Measurements from ENCODE around the gene PSME1.
A peak's percentile ranks its signal among the peaks of the same experiment; 100 is the strongest.

PSME1 gene

GRCh38 chr14:24172261-24172860 lies 36.4 kb downstream of the PSME1 start:
- peak; percentile 75 for DNase-seq (ENCODE audit: low spot score)

DNA sequence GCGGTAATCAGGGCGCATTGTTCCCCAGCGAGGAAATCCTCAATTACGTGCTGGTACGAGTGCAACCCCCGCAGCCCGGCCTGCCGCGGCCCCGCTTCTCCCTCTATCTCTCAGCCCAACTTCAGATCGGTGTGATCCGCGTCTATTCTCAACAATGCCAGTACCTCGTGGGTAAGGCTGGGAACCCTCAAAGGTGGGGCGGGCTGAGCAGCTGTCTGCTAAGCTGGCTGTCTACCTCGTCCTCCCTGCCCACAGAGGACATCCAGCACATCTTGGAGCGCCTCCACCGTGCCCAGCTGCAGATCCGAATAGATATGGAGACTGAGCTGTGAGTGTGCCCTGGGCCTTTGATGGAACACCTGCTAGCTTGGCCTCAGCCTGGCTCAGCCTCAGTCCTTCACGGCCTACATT lies 36.9 kb downstream of the PSME1 start:
- DNase-seq (ENCODE audit: low spot score), result no peak

DNA sequence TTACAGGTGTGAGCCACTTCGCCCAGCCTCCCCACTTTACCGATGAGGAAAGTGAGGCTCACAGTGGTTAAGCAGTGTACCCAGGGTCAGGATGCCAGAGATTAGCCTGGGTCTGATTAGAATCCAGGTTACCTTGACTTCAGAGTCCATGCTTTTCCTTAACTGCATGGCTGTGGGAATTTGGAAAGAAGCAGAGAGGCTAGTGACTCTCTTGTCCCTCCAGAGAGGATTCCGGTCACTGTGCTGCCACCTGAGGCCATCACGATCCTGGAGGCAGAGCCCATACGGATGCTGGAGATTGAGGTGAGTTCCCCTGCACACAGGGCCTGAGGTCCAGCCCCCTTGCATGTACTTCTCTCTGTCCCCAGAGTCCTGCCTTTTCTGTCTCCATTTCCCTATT lies 40.6 kb downstream of the PSME1 start:
- DNase-seq (ENCODE audit: low spot score), result no peak

DNA sequence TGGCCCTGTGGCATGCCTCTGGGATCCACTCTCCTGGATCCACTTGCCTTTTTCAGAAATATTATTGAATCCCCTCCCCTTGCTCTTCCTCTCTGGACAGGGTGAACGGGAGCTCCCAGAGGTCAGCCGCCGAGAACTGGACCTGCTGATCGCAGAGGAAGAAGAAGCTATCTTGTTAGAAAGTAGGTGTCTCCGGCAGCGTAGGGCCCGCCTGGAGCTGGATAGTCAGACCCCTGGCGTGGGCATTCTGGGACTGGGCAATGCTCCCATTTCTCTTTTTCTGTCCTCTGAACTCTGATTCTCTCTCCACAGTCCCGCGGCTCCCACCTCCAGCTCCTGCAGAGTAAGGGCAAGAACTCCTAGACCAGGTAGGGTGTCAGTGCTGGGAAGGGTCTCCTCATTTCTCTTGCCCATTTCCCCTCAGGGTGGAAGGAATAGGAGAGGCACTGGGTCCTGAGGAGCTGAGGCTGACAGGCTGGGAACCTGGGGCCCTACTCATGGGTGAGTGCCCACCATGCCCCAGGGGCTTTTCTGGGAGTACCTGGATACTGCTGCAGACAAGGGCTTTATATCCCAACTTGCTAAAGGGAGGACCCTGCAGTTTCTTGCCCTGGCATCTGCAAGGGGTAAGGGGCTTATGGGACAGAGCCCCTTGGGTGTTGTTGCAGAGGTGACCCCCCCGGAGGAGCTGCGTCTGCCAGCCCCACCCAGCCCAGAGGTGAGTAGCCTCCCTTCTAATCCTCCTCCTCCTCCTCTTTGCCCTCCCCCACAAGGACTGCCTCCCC lies 41.2 kb downstream of the PSME1 start:
- DNase-seq (ENCODE audit: low spot score), result no peak

DNA sequence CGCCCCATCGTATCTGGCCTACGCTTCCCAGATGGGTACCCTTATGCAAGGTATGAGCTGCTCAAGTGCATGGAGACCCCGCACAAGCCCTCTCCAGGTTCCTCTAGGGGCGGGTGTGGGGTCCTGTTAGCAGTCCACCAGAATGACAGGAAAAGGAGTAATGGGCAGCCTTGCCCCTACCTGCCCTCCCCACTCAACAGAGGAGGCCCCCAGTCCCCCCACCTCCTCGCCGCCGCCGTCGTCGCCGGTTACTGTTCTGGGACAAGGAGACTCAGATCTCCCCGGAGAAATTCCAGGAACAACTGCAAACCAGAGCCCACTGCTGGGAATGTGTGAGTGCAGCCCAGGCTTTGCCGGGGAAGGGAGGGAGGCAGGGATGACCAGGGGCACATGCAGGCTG lies 41.9 kb downstream of the PSME1 start:
- DNase-seq (ENCODE audit: low spot score), result no peak

DNA sequence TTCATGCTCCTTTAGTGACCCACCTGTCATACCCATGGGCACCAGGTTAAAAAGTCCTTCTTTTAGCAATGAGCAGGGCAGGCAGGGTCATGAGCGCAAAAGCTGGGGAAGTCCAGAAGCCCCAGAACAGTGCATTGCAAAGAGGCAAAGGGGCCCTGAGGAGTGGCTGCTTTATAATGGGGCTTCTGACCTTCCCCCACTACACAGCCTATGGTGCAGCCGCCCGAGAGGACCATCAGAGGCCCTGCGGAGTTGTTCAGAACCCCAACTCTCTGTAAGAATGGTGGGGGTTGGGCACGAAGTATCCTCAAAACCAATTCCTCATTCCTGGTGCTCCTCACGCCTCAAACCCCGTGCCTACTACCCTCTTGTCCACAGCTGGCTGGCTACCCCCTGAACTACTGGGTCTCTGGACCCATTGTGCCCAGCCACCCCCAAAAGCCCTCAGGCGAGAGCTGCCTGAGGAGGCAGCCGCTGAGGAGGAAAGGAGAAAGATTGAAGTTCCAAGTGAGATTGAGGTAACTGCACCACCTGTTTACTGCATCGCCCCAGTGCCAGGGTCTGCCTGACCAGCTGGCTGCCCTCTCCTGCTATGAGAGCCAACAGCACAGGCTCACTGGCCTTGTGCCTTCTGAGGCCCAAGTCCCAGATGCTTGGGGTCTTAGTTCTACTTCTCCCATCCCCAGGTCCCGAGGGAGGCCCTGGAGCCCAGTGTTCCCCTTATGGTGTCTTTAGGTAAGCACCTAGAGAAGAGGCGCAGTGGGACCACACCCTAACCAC lies 42.6 kb downstream of the PSME1 start:
- DNase-seq (ENCODE audit: low spot score), result no peak

- DNase-seq (ENCODE audit: low spot score), result no peak
Observed at GRCh38 chr14:24179294-24179960, 43.4 kb downstream of the PSME1 start.

DNA sequence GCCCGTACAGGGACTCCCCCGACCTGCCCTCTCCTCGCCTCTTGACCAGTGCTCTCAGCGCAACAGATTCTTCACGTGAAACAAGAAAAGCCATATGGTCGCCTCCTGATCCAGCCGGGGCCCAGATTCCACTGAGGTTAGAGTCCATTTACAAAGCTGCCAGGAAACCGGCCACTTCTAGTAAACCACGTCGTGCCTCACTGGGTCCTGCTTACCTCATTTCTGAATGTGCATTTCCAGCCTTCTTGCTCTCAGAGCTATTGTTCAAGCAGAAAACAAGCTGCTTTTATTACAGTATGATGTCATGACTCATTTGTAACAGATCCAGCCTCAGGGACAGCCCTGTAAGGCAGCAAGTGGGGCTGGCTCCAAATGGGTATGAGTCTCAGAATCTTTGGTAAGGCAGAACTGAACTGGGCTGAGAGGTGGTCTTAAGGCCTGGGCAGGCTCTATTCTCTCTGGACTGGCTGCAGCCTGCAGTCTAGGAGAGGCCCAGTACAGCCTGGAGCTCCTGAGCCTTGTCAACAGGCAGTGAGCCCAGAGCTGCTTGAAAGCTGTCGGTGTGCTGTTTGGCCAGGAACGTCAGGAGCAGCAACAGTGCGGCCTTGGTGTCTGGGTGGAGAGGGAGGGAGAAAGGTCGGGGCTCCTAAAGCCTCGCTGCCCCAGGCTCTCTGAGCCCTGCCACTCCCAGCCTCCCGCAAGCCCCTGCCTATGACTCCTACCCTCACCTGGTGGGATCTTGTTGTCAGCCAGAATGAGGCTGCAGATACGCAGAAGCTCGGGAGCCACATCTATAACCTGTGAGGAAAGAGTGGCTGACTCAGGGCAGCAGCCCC lies 44.2 kb downstream of the PSME1 start:
- no peak for DNase-seq (ENCODE audit: low spot score)

GRCh38 chr14:24181371-24182077 lies 45.5 kb downstream of the PSME1 start:
- DNase-seq (ENCODE audit: low spot score), result no peak

DNA sequence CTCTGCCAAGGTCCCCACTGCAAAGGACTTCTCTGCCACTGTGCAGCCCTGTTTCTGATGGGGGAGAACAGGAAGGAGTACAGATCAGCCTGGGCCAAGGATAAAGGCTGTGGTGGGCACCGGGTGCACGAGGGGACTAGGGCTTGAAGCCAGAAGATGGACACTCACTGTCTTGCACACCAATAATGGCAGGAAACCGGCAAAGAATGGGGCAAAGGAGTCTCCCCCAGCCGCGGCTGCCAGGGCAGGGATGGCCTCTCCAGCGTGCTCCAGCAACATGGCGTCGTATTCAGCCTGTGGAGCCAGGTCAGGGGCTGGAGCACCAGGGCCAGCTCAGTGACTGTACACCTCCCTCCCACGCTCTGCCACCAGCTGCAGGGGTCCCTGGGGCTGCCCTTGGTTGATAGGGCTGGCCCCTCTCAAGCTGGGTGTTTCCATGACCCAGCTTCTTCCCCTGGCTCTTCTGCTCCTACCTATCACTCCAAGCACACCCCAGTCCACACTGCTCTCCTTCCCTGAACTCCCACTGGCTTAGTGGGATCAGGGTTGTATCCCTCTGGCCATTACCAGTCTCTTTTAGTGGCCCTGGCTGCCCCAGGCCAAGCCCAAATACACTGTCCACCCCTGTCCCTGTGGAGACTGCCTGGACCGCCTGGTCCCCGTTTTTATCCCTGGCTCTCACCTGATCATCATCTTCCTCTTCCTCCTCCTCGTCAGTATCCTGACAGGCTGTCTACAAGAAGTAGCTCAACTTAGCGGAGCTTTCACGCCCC lies 46.3 kb downstream of the PSME1 start:
- DNase-seq (ENCODE audit: low spot score), result no peak

- DNase-seq (ENCODE audit: low spot score), result no peak
Observed at GRCh38 chr14:24183014-24183481, 47.1 kb downstream of the PSME1 start.

GRCh38 chr14:24184104-24184970 lies 48.3 kb downstream of the PSME1 start:
- no peak for DNase-seq (ENCODE audit: low spot score)

DNA sequence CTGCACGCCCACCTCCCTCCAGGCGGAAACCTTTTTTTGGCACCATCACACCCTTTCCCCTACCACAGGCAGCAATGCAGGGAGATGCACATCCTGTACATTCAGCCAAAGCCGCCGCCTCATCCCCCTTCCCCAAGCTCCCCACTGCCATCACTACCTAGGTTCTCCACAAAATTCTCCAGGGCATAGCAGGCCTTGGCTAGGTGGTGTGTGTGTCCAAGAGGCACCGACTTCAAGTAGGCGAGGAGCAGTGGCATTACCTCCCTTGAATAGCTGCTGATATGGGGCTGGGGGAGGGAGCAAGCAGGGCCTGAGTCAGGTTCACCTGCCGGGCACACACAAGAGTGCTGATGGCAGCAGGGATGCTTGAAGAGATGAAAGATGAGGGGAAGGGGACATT lies 49.0 kb downstream of the PSME1 start:
- no peak for DNase-seq (ENCODE audit: low spot score)

GRCh38 chr14:24185741-24186140 lies 49.7 kb downstream of the PSME1 start:
- DNase-seq (ENCODE audit: low spot score), result no peak

DNA sequence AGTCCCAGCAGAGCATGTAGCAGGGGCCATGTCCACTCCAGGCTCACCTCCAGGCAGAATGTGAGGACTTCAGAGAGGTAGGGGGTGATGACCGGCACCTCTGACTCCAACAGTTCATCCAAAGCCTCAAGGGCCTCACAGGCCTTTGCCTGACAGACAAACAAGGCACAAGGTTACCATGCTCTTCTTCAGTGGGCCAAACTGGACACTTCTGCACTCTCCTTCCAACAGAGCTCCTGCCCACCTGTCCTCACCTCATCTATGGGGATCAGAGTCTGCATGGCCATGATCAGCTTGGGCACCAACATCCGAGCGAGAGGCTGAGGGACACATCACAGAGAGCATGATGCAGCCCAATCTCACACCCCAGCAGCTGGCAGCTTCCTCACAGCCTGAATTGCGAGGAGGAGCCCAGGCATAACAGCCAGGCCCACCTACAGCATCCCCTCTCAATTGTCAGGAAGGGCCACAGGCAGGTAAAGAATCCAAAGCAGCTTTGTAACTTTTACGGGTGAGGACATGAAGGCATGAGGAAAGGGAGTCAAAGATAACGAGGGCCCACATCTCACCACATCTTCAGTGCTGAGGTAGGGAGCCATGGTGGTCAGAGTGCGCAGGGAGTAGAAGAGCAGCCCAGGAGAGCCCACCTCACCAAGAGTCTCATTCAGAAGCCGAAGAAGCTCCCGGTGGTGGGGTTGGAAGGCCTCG lies 51.0 kb downstream of the PSME1 start:
- DNase-seq (ENCODE audit: low spot score), result no peak

GRCh38 chr14:24187539-24187915 lies 51.5 kb downstream of the PSME1 start:
- DNase-seq (ENCODE audit: low spot score), result no peak
